HEK293T (cell line): ENCODE measurements around the gene TCFL5.

Source experiments
- BHLHE40 ChIP-seq: fragments of 450-650 bp; IDR thresholded peaks from 2 replicates; pipeline ENCODE4 v1.6.1; 2016; ENCODE audit warnings: mild to moderate bottlenecking, moderate library complexity, borderline replicate concordance
- FOXA1 ChIP-seq: fragments of 450-650 bp; IDR thresholded peaks from 2 replicates; pipeline ENCODE4 v1.6.1; 2016; ENCODE audit warnings: mild to moderate bottlenecking
- FOXK2 ChIP-seq: fragments of 450-650 bp; IDR thresholded peaks from 2 replicates; pipeline ENCODE4 v1.6.1; 2016; ENCODE audit warnings: mild to moderate bottlenecking
- SP1 ChIP-seq: fragments of 450-650 bp; IDR thresholded peaks from 2 replicates; pipeline ENCODE4 v1.6.1; 2017
- SUZ12 ChIP-seq: fragments of 450-650 bp; IDR thresholded peaks from 2 replicates; pipeline ENCODE4 v1.6.1; 2016; ENCODE audit warnings: mild to moderate bottlenecking
- TARDBP ChIP-seq: fragments of 450-650 bp; IDR thresholded peaks from 2 replicates; pipeline ENCODE4 v1.6.1; 2016
- TF ChIP-seq, protein P1 (sequence below): fragments of 450-650 bp; IDR thresholded peaks from 2 replicates; pipeline ENCODE4 v1.6.1; 2016

DNA sequence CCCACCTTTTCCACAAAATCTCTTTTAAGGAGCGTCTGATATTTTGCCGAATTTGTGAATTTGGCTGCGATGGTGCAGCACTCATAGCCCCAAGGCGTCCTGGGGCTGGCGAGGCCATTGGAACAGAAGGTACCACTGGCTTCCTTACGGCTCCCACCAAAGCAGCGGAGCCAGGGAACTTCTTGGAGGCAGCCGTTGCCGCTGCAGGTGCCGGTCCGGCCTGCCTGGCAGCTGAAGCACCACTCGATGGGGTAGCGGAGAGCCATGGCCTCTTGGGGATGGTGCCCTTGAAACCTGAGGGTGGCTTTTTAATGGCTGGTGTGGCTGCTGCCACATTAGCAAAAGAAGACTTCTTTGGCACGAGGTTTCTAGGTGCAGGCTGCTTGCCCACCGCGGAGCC lies 34.9 kb upstream of the TCFL5 start:
- TF ChIP-seq TARDBP (no peak), SUZ12 (no peak), BHLHE40 (no peak), FOXA1 (no peak), SP1 (no peak), FOXK2 (no peak)
- TF ChIP-seq, protein P1, sequence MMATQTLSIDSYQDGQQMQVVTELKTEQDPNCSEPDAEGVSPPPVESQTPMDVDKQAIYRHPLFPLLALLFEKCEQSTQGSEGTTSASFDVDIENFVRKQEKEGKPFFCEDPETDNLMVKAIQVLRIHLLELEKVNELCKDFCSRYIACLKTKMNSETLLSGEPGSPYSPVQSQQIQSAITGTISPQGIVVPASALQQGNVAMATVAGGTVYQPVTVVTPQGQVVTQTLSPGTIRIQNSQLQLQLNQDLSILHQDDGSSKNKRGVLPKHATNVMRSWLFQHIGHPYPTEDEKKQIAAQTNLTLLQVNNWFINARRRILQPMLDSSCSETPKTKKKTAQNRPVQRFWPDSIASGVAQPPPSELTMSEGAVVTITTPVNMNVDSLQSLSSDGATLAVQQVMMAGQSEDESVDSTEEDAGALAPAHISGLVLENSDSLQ: no peak
